DND-41 (cell line): ENCODE measurements around the gene SLC15A4.

Source experiments
- ATAC-seq: fragments of 200-7000 bp; cut with Tn5 transposase; 3 replicates; pipeline ENCODE4 v1.9.1; 2021; ENCODE audit warnings: low read depth; ENCODE audit not compliant: insufficient read depth
- DNase-seq: peaks from one replicate; pipeline ENCODE4 v3.0.0-alpha.2; 2020
- H2AFZ ChIP-seq: 2 replicates; pipeline ENCODE4 v1.6.0; 2012; ENCODE audit warnings: low read depth, low read length
- H3K27ac ChIP-seq: 2 replicates; pipeline ENCODE4 v1.5.1; 2012; ENCODE audit warnings: low read length, inconsistent platforms
- H3K27me3 ChIP-seq: fragments of 200-600 bp; sonication (generic); 2 replicates; pipeline ENCODE4 v1.6.0; 2012; ENCODE audit warnings: low read length, mild to moderate bottlenecking, inconsistent platforms; ENCODE audit not compliant: insufficient read depth, poor library complexity
- H3K36me3 ChIP-seq: 2 replicates; pipeline ENCODE4 v1.5.1; 2012; ENCODE audit warnings: low read length, inconsistent platforms; ENCODE audit not compliant: insufficient read depth
- H3K4me1 ChIP-seq: 2 replicates; pipeline ENCODE4 v1.5.1; 2012; ENCODE audit warnings: mild to moderate bottlenecking, low read length; ENCODE audit not compliant: insufficient read depth
- H3K4me2 ChIP-seq: 2 replicates; pipeline ENCODE4 v1.6.0; 2012; ENCODE audit warnings: mild to moderate bottlenecking, moderate library complexity, low read length, inconsistent platforms; ENCODE audit not compliant: insufficient read depth
- H3K4me3 ChIP-seq, 2 experiments: fragments of 200-600 bp in 1 of 2; shearing (Covaris generic) in 1 of 2; 2 replicates each; pipeline ENCODE4 v1.5.1; 2012 to 2016; ENCODE audit warnings: inconsistent platforms in 2 of 2, low read length in 2 of 2, mild to moderate bottlenecking in 2 of 2, low read depth in 1 of 2, moderate library complexity in 1 of 2
- H3K79me2 ChIP-seq: 2 replicates; pipeline ENCODE4 v1.6.0; 2012; ENCODE audit warnings: low read length, inconsistent platforms; ENCODE audit not compliant: insufficient read depth
- H3K9ac ChIP-seq: 2 replicates; pipeline ENCODE4 v1.6.0; 2012; ENCODE audit warnings: low read depth, mild to moderate bottlenecking, inconsistent platforms, low read length, moderate library complexity
- H3K9me3 ChIP-seq: 2 replicates; pipeline ENCODE4 v1.5.1; 2012; ENCODE audit warnings: low read length, moderate library complexity, mild to moderate bottlenecking, inconsistent platforms; ENCODE audit not compliant: insufficient read depth, severe bottlenecking
- H4K20me1 ChIP-seq: 2 replicates; pipeline ENCODE4 v1.6.0; 2012; ENCODE audit warnings: low read length; ENCODE audit not compliant: insufficient read depth
- CTCF ChIP-seq: IDR thresholded peaks from 2 replicates; pipeline ENCODE4 v1.5.1; 2012; ENCODE audit warnings: borderline replicate concordance, low read length, moderate library complexity, mild to moderate bottlenecking; ENCODE audit not compliant: poor library complexity, severe bottlenecking; ENCODE audit errors: extremely low read depth
- EZH2 ChIP-seq: IDR thresholded peaks from 3 replicates; pipeline ENCODE4 v1.6.1; 2012; ENCODE audit warnings: borderline replicate concordance, low read depth, mild to moderate bottlenecking, moderate library complexity, low read length, inconsistent platforms; ENCODE audit not compliant: severe bottlenecking

SLC15A4 gene

DNA sequence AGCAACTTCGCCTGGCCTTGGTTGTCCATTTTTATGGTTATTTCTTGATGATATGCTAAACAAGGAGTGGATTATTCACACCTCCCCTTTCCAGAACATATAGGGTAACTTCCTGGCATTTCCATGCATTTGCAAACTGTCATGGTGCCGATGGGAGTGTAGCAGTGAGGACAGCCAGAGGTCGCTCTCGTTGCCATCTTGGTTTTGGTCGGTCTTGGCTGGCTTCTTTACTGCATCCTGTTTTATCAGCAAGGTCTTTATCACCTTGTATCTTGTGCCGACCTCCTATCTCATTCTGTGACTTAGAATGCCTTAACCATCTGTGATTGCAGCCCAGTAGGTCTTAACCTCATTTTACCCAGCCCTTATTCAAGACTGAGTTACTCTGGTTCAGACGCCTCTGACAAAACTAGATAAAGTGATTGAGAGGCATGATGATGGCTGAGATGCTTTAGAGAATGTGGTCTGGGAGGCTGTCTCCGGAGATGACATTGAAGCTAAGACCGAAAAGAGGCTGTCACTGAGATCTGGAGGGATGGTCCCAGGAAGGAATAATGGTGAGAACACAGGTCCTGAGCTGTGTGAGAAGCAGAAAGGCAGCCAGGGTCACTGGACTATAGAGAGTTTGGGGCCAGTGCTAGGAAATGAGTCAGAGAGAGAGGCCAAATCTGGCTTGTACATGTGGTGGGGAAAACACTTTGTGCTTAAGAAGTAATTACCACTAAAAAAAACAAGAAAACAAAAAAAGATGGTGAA lies 32.5 kb upstream of the SLC15A4 start:
- no peaks in the 10 kb centered on the region for H4K20me1 ChIP-seq
- no peak for TF ChIP-seq CTCF
- TF ChIP-seq EZH2, result no peak
- no peak overlapping the region for H3K9ac ChIP-seq
- no peak overlapping the region for H3K27ac ChIP-seq
- no peak overlapping the region for H3K4me3 ChIP-seq
- no peak overlapping the region for H3K4me2 ChIP-seq
- H2AFZ ChIP-seq, result no peak overlapping the region
- no peaks in the 10 kb centered on the region for H3K9me3 ChIP-seq
- no peaks in the 10 kb centered on the region for H3K4me1 ChIP-seq
- H3K36me3 ChIP-seq, result no peaks in the 10 kb centered on the region
- H3K27me3 ChIP-seq, result no peaks in the 10 kb centered on the region
- DNase-seq (no peak), ATAC-seq (no peak)
- H3K79me2 ChIP-seq, result no peaks in the 10 kb centered on the region

GRCh38 chr12:128853600-128854197 lies 29.9 kb upstream of the SLC15A4 start:
- DNase-seq (no peak), ATAC-seq (no peak)
- Histone ChIP-seq H3K4me1 (no peaks in the 10 kb centered on the region), H3K27ac (no peak overlapping the region), H2AFZ (no peak overlapping the region), H3K36me3 (no peaks in the 10 kb centered on the region), H3K4me2 (no peak overlapping the region), H3K27me3 (no peaks in the 10 kb centered on the region), H4K20me1 (no peaks in the 10 kb centered on the region), H3K4me3 (no peak overlapping the region), H3K79me2 (no peaks in the 10 kb centered on the region), H3K9me3 (no peaks in the 10 kb centered on the region), H3K9ac (no peak overlapping the region)
- TF ChIP-seq CTCF (no peak), EZH2 (no peak)

DNA sequence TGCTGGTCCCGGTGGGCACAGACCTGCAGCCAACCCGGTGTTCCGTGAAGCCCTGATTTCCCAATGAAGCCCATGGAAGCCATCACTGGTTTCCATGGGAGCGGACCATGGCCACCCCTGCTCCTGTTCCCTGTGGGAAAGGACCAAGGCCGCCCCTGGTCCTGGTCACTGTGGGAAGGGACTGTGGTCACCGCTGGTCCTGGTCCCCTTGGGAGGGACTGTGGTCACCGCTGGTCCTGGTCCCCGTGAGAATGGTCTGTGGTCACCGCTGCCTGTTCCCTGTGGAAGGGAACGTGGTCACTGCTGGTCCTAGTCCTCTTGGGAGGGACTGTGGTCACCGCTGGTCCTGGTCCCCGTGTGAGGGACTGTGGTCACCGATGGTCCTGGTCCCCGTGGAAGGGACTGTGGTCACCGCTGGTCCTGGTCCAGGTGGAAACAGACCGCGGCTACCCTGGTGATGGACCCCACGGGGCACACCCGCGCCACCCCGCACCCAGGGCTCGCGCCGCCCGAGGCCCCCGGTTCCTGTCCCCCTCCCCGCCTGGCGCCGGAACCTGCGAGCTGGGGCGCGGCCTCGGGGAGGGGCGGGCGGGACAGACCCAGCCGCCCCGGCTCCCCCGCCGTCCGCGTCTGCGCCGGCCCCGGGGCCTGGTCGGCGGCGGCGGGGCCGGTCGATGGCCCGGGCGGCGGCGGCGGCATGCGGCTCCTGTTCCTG lies 29.3 kb upstream of the SLC15A4 start, which contains the start of gene GLT1D1:
TSS of gene GLT1D1 (plus strand) at position 594 of the 715 bp plus-strand sequence. CDS start at position 698, 104 bp downstream.
- Histone ChIP-seq H3K79me2 (no peaks in the 10 kb centered on the region), H3K4me3 (no peak within 1 kb of the TSS), H3K4me2 (no peak within 1 kb of the TSS), H3K9ac (no peak within 1 kb of the TSS), H3K27me3 (no peaks in the 10 kb centered on the region), H3K4me1 (no peaks in the 10 kb centered on the region), H3K27ac (no peak within 1 kb of the TSS), H3K9me3 (no peaks in the 10 kb centered on the region), H3K36me3 (no peaks in the 10 kb centered on the region), H4K20me1 (no peaks in the 10 kb centered on the region), H2AFZ (no peak within 1 kb of the TSS)
- no peak for TF ChIP-seq EZH2
- no peak for TF ChIP-seq CTCF
- ATAC-seq, result no peak
- no peak for DNase-seq
